ENCODE data around the gene RGS19. TPM values are rescaled to one million over a fixed set of nuclear protein-coding genes. Genes with fewer than 3 reads are reported as not detected.

The RGS19 gene
- total and polyA plus RNA-seq, 2 donors = 27.2 to 42.8 TPM

DNA sequence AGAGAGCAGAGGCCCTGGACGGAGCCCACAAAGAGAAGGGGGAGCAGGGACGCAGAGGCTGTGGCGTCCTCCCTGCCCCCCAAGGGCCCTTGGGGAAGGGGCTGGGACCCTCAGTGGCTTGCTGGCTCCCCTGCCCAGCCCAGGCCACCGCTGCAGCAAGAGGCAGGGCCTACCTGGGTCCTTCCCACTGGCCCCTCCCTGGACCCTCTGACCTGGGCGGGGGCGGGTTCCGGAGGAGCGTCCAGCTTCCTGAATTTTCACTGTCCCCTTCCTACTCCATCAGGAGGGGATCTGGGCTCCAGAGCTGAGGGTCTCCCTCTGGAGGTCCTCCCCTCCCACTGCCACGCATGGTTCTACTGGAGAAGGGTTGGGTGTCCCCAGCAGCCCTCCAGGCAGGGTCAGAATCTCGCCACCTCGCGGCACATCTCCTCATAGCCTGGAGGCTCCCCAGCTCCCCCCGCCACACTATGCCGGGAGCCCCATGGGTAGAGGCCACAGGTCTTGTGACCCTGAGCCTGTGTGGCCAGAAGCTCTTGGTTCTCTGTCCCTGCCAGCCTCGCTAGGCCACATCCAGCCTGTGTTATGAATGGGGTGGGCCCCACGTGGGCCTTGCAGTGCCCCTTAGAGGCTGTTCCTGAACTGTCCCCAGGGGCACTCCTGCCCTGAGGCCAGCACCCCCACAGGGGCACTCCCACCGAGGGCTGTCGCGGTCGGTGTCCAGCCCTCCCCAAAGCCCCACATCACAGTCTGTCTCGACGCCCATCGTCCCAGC is 28.9 kb downstream of the RGS19 start:
- H3K27me3 ChIP-seq (ENCODE audit: control insufficient read depth in 2 of 2, insufficient read depth in 1 of 2, low read length in 1 of 2) = peaks cover 50 to 87% of the 10 kb centered on the region in 2 donors
- DNase-seq (ENCODE audit: low read depth in 6 of 9, low spot score in 9 of 9) = no peak
- 86% methylated on average over 23 of the region's 23 CpGs for WGBS

DNA sequence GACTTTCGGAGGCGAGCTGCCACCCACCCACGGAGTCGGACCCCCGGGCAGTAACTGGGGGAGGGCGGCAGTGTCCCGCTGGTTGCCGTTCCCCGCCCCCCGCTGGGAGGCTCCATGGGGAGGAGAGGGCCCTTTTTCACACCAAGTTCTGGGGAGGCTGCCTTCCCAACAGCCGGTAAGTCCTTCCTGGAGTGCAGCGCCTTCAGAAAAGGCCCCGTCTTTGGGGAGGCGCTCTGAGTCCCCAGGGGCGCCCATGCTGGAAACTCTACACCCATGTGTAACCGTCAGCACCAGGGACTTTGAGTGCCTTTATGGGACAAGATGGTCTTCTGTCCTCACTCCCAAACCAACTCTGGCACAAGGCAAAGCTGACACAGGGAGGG is 29.4 kb downstream of the RGS19 start:
- DNase-seq (ENCODE audit: low read depth in 6 of 9, low spot score in 9 of 9) = no peak
- Histone ChIP-seq H3K27me3 (ENCODE audit: control insufficient read depth in 2 of 2, insufficient read depth in 1 of 2, low read length in 1 of 2) (peaks cover 50 to 91% of the 10 kb centered on the region in 2 donors), H3K4me1 (ENCODE audit: control insufficient read depth in 2 of 2, insufficient read depth in 2 of 2, low read length in 2 of 2) (peaks cover 0 to 55% of the 10 kb centered on the region in 2 donors), H3K4me3 (ENCODE audit: low read length in 2 of 2) (peak overlapping the region in 1 of 2 donors; percentile 6), H3K9me3 (ENCODE audit: control insufficient read depth in 2 of 2, insufficient read depth in 1 of 2, low read length in 1 of 2) (peaks cover 0 to 5% of the 10 kb centered on the region in 2 donors), H3K27ac (ENCODE audit: low read depth in 1 of 2, low read length in 1 of 2) (peak overlapping the region in 1 of 2 donors; percentile 36), H3K36me3 (ENCODE audit: control insufficient read depth in 2 of 2, insufficient read depth in 2 of 2, low read length in 1 of 2) (no peaks in the 10 kb centered on the region)
- WGBS = 49% methylated on average over 16 of the region's 16 CpGs

More for the DNA sequence above, 28.9 kb downstream of the RGS19 start:
- H3K9me3 ChIP-seq (ENCODE audit: control insufficient read depth in 2 of 2, insufficient read depth in 1 of 2, low read length in 1 of 2) = peaks cover 0 to 5% of the 10 kb centered on the region in 2 donors
- no peaks in the 10 kb centered on the region for H3K36me3 ChIP-seq (ENCODE audit: control insufficient read depth in 2 of 2, insufficient read depth in 2 of 2, low read length in 1 of 2)
- peaks cover 0 to 53% of the 10 kb centered on the region in 2 donors for H3K4me1 ChIP-seq (ENCODE audit: control insufficient read depth in 2 of 2, insufficient read depth in 2 of 2, low read length in 2 of 2)
- no peak overlapping the region for H3K27ac ChIP-seq (ENCODE audit: low read depth in 1 of 2, low read length in 1 of 2)
- no peak overlapping the region for H3K4me3 ChIP-seq (ENCODE audit: low read length in 2 of 2)

DNA sequence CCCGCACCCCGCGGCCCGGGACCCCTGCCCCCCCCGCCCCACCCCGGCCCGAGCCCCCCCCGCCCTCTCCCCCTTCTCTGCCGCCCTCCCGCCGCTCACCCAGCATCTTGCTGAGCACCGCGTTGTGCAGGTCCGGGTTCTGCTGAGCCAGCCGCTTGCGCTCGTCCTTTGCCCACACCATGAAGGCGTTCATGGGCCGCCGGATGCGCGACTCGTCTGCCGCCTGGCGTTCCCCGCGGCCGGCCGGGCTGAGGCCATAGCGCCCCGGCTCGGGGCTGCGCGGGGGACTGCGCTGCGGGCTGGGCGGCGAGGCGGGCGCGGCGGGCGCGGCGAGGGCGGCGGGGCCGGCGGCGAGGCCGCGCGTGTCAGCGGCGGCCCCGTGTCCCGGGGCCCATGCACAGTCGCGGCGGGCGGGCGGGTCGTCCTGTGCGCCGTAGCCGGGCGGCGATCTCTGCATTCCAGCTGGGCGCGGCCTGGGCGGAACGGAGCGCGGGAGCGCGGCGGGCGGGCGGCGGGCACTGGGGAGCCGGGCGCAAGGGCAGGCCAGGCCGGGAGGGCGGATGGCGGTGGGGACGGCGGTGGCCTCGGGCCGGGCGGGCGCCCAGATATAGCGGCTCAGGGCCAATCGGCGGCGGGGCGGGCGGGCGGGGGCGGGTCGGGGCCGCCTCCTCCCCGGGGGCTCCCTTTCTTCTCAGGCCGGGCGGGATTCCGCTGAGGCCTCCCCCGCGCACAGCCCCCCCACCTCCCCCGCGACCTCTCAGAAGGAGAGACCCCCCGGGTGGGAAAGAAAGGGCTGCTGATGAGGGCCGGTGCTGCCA is 30.0 kb downstream of the RGS19 start, which contains the start of gene SOX18:
SOX18 (minus strand) TSS at position 580 of the 818 bp plus-strand sequence; CDS start at position 457, 123 bp downstream.
- Histone ChIP-seq H3K36me3 (ENCODE audit: control insufficient read depth in 2 of 2, insufficient read depth in 2 of 2, low read length in 1 of 2) (no peaks in the 10 kb centered on the region), H3K4me1 (ENCODE audit: control insufficient read depth in 2 of 2, insufficient read depth in 2 of 2, low read length in 2 of 2) (peaks cover 0 to 57% of the 10 kb centered on the region in 2 donors), H3K27me3 (ENCODE audit: control insufficient read depth in 2 of 2, insufficient read depth in 1 of 2, low read length in 1 of 2) (peaks cover 50 to 91% of the 10 kb centered on the region in 2 donors), H3K9me3 (ENCODE audit: control insufficient read depth in 2 of 2, insufficient read depth in 1 of 2, low read length in 1 of 2) (peaks cover 0 to 5% of the 10 kb centered on the region in 2 donors), H3K4me3 (ENCODE audit: low read length in 2 of 2) (peak within 1 kb of the TSS in 1 of 2 donors; percentile 33), H3K27ac (ENCODE audit: low read depth in 1 of 2, low read length in 1 of 2) (peak within 1 kb of the TSS in 1 of 2 donors; percentile 36)
- DNase-seq (ENCODE audit: low read depth in 6 of 9, low spot score in 9 of 9) = no peak
- WGBS = 2% methylated on average over 111 of the region's 111 CpGs

DNA sequence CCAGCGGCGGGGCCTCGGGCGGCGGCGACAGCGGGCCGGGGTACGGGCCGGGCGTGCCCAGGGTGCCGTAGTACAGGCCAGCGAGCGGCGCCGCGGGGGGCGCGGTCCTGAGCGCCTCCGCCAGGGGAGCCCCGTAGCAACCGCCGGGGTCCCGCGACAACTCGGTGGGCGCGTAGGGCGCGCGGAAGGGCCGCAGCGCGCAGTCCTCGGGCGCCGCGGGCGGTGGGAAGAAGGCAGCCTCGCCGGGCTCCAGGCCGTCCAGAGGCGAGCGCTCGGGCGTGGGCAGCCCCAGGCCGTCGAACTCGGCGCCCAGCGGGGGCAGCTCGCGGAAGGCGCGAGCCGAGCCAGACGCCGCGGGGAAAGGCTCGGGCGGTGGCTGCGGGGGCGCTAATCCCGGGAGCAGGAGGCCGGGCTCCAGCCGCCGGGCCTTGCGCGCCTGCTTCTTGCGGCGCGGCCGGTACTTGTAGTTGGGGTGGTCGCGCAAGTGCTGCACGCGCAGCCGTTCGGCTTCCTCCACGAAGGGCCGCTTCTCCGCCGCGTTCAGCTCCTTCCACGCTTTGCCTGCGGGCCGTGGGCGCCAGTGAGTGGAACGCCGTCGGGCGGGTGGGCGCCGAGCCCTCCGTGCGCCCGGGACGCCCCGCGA is 30.8 kb downstream of the RGS19 start:
- Histone ChIP-seq H3K27me3 (ENCODE audit: control insufficient read depth in 2 of 2, insufficient read depth in 1 of 2, low read length in 1 of 2) (peaks cover 50 to 85% of the 10 kb centered on the region in 2 donors), H3K27ac (ENCODE audit: low read depth in 1 of 2, low read length in 1 of 2) (no peak overlapping the region), H3K36me3 (ENCODE audit: control insufficient read depth in 2 of 2, insufficient read depth in 2 of 2, low read length in 1 of 2) (no peaks in the 10 kb centered on the region), H3K4me1 (ENCODE audit: control insufficient read depth in 2 of 2, insufficient read depth in 2 of 2, low read length in 2 of 2) (peaks cover 0 to 52% of the 10 kb centered on the region in 2 donors), H3K9me3 (ENCODE audit: control insufficient read depth in 2 of 2, insufficient read depth in 1 of 2, low read length in 1 of 2) (peaks cover 0 to 5% of the 10 kb centered on the region in 2 donors), H3K4me3 (ENCODE audit: low read length in 2 of 2) (peak overlapping the region in 1 of 2 donors; percentile 33)
- WGBS = 14% methylated on average over 101 of the region's 101 CpGs
- no peak for DNase-seq (ENCODE audit: low read depth in 6 of 9, low spot score in 9 of 9)

DNA sequence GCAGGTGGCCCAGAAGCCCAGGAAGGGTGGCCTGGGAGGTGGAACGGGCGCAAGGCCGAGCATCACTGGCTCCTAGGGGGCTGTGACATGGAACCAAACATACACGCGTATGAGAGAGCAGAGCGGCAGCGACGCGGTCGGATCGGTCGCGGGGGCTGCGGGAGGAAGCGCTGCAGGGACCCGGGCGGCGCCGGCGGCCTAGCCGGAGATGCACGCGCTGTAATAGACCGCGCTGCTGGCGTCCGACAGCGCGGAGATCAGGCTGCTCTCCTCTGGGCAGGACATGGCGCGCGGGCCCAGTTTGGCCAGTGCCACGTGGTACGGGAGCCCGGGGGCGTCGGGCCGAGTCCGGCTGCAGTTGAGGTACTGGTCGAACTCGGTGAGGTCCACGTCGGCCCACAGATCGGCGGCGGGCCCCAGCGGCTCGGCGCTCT is 31.3 kb downstream of the RGS19 start:
- Histone ChIP-seq H3K27me3 (ENCODE audit: control insufficient read depth in 2 of 2, insufficient read depth in 1 of 2, low read length in 1 of 2) (peaks cover 50 to 80% of the 10 kb centered on the region in 2 donors), H3K4me3 (ENCODE audit: low read length in 2 of 2) (peak overlapping the region in 1 of 2 donors; percentile 16), H3K27ac (ENCODE audit: low read depth in 1 of 2, low read length in 1 of 2) (no peak overlapping the region), H3K36me3 (ENCODE audit: control insufficient read depth in 2 of 2, insufficient read depth in 2 of 2, low read length in 1 of 2) (no peaks in the 10 kb centered on the region), H3K4me1 (ENCODE audit: control insufficient read depth in 2 of 2, insufficient read depth in 2 of 2, low read length in 2 of 2) (peaks cover 0 to 55% of the 10 kb centered on the region in 2 donors), H3K9me3 (ENCODE audit: control insufficient read depth in 2 of 2, insufficient read depth in 1 of 2, low read length in 1 of 2) (peaks cover 0 to 5% of the 10 kb centered on the region in 2 donors)
- WGBS = 24% methylated on average over 49 of the region's 49 CpGs
- DNase-seq (ENCODE audit: low read depth in 6 of 9, low spot score in 9 of 9) = no peak

DNA sequence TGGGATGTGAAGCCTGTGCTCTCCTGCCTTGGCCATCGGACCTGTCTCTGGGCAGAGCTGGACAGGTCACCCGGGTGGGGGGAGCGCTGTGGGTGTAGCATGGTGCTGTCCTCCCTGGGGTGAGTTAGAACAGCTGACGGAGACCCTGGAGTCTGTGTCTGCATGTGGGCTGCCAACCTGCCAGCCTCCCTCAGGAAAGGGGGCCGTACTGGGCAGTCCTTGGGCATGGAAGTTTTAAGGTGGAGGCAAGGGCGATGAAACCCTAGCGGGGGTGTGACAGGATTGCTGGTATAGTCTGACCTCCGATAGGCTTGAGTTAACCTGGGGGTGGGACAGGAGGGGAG is 32.3 kb downstream of the RGS19 start:
- peaks cover 0 to 5% of the 10 kb centered on the region in 2 donors for H3K9me3 ChIP-seq (ENCODE audit: control insufficient read depth in 2 of 2, insufficient read depth in 1 of 2, low read length in 1 of 2)
- H3K27ac ChIP-seq (ENCODE audit: low read depth in 1 of 2, low read length in 1 of 2) = no peak overlapping the region
- peaks cover 50 to 70% of the 10 kb centered on the region in 2 donors for H3K27me3 ChIP-seq (ENCODE audit: control insufficient read depth in 2 of 2, insufficient read depth in 1 of 2, low read length in 1 of 2)
- 96% methylated on average over 8 of the region's 8 CpGs for WGBS
- H3K4me1 ChIP-seq (ENCODE audit: control insufficient read depth in 2 of 2, insufficient read depth in 2 of 2, low read length in 2 of 2) = peaks cover 3 to 59% of the 10 kb centered on the region in 2 donors
- no peaks in the 10 kb centered on the region for H3K36me3 ChIP-seq (ENCODE audit: control insufficient read depth in 2 of 2, insufficient read depth in 2 of 2, low read length in 1 of 2)
- no peak overlapping the region for H3K4me3 ChIP-seq (ENCODE audit: low read length in 2 of 2)
- DNase-seq (ENCODE audit: low read depth in 6 of 9, low spot score in 9 of 9) = no peak

DNA sequence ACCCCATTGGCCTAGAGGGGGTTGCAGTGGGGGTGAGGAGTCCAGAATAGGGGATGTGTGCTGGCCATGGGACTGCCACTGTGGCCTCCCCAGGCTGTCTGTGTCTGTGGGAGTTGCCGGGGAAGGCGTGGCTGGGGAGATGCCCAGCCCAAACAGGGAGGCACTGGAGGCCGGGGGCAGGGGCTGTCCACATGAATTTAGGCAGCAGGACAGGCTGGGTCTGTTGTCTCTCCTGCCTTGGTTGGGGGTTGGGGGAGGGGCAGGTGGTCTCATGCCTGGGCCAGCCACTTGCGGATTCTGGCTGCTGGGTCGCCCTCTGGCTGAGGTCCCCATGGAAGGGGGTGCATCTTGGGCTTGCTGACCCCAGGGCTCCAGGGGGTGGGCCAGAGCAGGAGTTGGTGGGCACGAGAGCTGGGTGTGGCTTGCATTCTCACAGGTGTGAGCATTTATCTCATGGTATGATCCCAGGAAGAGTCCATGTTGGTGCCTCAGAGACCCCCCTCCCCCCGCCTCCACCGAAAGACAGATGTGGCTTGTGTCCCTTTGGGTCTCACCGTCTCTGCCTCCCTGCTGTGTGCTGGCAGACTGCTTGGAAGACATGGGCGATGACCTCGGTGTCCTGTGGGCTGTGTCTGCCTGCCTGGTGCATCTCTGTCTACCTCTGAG is 33.8 kb downstream of the RGS19 start:
- 92% methylated on average over 11 of the region's 11 CpGs for WGBS
- DNase-seq (ENCODE audit: low read depth in 6 of 9, low spot score in 9 of 9) = no peak
- Histone ChIP-seq H3K27ac (ENCODE audit: low read depth in 1 of 2, low read length in 1 of 2) (no peak overlapping the region), H3K9me3 (ENCODE audit: control insufficient read depth in 2 of 2, insufficient read depth in 1 of 2, low read length in 1 of 2) (peaks cover 0 to 5% of the 10 kb centered on the region in 2 donors), H3K4me3 (ENCODE audit: low read length in 2 of 2) (no peak overlapping the region), H3K27me3 (ENCODE audit: control insufficient read depth in 2 of 2, insufficient read depth in 1 of 2, low read length in 1 of 2) (peaks cover 38 to 68% of the 10 kb centered on the region in 2 donors), H3K36me3 (ENCODE audit: control insufficient read depth in 2 of 2, insufficient read depth in 2 of 2, low read length in 1 of 2) (no peaks in the 10 kb centered on the region), H3K4me1 (ENCODE audit: control insufficient read depth in 2 of 2, insufficient read depth in 2 of 2, low read length in 2 of 2) (peaks cover 16 to 70% of the 10 kb centered on the region in 2 donors)

DNA sequence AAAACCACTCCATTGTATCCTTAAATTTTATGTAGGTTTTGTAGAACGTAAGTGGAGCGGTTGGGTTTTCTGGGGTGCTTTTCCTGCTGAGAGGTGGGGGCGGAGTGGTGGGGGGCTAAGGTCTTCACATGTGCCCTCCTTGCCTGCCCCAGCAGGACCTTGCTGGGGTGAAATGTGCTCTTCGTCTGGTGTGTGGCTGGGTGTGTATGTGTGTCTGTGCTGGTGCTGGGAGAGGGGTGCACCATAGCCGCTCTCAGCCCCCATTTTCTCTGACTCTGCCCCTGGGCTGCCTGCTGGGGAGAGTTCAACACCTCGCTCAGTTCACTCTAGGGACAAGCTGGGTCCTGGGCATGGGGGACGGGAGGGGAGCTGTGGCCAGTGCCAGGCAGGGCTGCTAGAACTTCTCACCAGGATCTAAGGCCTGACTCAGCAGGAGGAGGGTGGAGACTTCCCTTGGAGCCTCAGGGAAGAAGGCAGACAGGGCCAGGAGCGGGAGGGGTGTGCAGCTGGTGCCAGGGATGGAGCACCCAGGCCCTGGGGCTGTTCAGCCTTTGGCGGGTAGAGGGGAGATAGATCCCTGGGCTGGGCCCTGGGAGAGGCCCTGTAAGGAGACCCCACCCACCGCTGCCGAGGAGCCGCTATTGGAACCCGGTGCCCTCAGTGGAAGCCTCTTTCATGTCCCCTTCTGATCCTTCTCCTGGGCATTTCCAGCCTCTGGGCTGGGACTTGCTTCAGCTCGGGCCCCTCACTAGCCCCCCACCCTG is 34.7 kb downstream of the RGS19 start:
- Histone ChIP-seq H3K27me3 (ENCODE audit: control insufficient read depth in 2 of 2, insufficient read depth in 1 of 2, low read length in 1 of 2) (peaks cover 29 to 68% of the 10 kb centered on the region in 2 donors), H3K4me1 (ENCODE audit: control insufficient read depth in 2 of 2, insufficient read depth in 2 of 2, low read length in 2 of 2) (peaks cover 23 to 70% of the 10 kb centered on the region in 2 donors), H3K36me3 (ENCODE audit: control insufficient read depth in 2 of 2, insufficient read depth in 2 of 2, low read length in 1 of 2) (no peaks in the 10 kb centered on the region), H3K27ac (ENCODE audit: low read depth in 1 of 2, low read length in 1 of 2) (no peak overlapping the region), H3K9me3 (ENCODE audit: control insufficient read depth in 2 of 2, insufficient read depth in 1 of 2, low read length in 1 of 2) (peaks cover 0 to 4% of the 10 kb centered on the region in 2 donors), H3K4me3 (ENCODE audit: low read length in 2 of 2) (no peak overlapping the region)
- DNase-seq (ENCODE audit: low read depth in 6 of 9, low spot score in 9 of 9) = no peak
- 97% methylated on average over 14 of the region's 14 CpGs for WGBS

Measured in thymus (tissue), 11 donors.